Hepatocyte (in vitro differentiated cells): Measurements from ENCODE around the gene OR3A2. TPM values are rescaled to one million over a fixed set of nuclear protein-coding genes. Genes with fewer than 3 reads are reported as not detected.
"Not testable (repeated sequence)": the region's sequence is repeated elsewhere in the genome, so short reads cannot be mapped to it uniquely, and the experiment has no call there.

Experiments used
- DNase-seq: peaks from one replicate; pipeline ENCODE4 v3.0.0-alpha.2; 2016; ENCODE audit warnings: low spot score
- H2AFZ ChIP-seq: fragments of 200-600 bp; sonication (generic); 2 replicates; pipeline ENCODE4 v1.6.0; 2016; ENCODE audit warnings: antibody characterized with exemption, mild to moderate bottlenecking
- H3K27ac ChIP-seq: fragments of 200-600 bp; sonication (generic); 2 replicates; pipeline ENCODE4 v1.5.1; 2016; ENCODE audit warnings: mild to moderate bottlenecking
- H3K27me3 ChIP-seq: fragments of 200-600 bp; sonication (generic); 2 replicates; pipeline ENCODE4 v1.6.1; 2016
- H3K36me3 ChIP-seq: fragments of 200-600 bp; sonication (generic); replicated peaks from 2 replicates; pipeline ENCODE4 v1.5.1; 2016; ENCODE audit warnings: low read depth; ENCODE audit not compliant: insufficient read depth
- H3K4me1 ChIP-seq: fragments of 200-600 bp; sonication (generic); 2 replicates; pipeline ENCODE4 v1.5.1; 2016; ENCODE audit warnings: mild to moderate bottlenecking, moderate library complexity; ENCODE audit not compliant: insufficient read depth
- H3K4me2 ChIP-seq: fragments of 200-600 bp; sonication (generic); 2 replicates; pipeline ENCODE4 v1.6.0; 2016
- H3K4me3 ChIP-seq: fragments of 200-600 bp; sonication (generic); 2 replicates; pipeline ENCODE4 v1.5.1; 2016; ENCODE audit warnings: mild to moderate bottlenecking
- H3K79me2 ChIP-seq: fragments of 200-600 bp; sonication (generic); 2 replicates; pipeline ENCODE4 v1.6.0; 2017; ENCODE audit warnings: mild to moderate bottlenecking
- H3K9me2 ChIP-seq: fragments of 200-600 bp; sonication (generic); replicated peaks from 2 replicates; pipeline ENCODE4 v1.6.0; 2017; ENCODE audit warnings: mild to moderate bottlenecking; ENCODE audit not compliant: insufficient read depth
- H3K9me3 ChIP-seq: fragments of 200-600 bp; sonication (generic); 2 replicates; pipeline ENCODE4 v1.5.1; 2016; ENCODE audit warnings: low read depth, mild to moderate bottlenecking
- H4K20me1 ChIP-seq: fragments of 200-600 bp; sonication (generic); 2 replicates; pipeline ENCODE4 v1.6.0; 2016; ENCODE audit warnings: mild to moderate bottlenecking; ENCODE audit not compliant: insufficient read depth, poor library complexity, severe bottlenecking
- EZH2 ChIP-seq: fragments of 200-600 bp; sonication (generic); IDR thresholded peaks from 2 replicates; pipeline ENCODE4 v1.6.1; 2016; ENCODE audit warnings: antibody characterized with exemption, mild to moderate bottlenecking, borderline replicate concordance
- EZH2phosphoT487 ChIP-seq: fragments of 200-600 bp; sonication (generic); IDR thresholded peaks from one replicate; pipeline ENCODE4 v1.6.1; 2018; ENCODE audit warnings: antibody characterized with exemption, mild to moderate bottlenecking, low read depth, moderate library complexity; ENCODE audit not compliant: unreplicated experiment, severe bottlenecking
- WGBS: methylation state at CpG from one replicate; pipeline ENCODE4 v1.1.6; 2016; ENCODE audit warnings: low lambda C conversion rate; ENCODE audit errors: missing lambda C conversion rate; 5-methylcytosine and 5-hydroxymethylcytosine counted together
- polyA plus RNA-seq: library from polyadenylated mRNA; unstranded; fragments of >200 nt; fragmentation: Nextera tagmentation; extraction: Ambion mirVana; gene quantifications from 2 replicates; pipeline ENCODE4 v1.2.1, GENCODE V29; 2016
- total RNA-seq: library from RNA; depleted of rRNA; stranded (reverse); fragments of >200 nt; gene quantifications from 2 replicates; pipeline ENCODE4 v1.2.3, GENCODE V29; 2014
- TF ChIP-seq, protein P1 (sequence below): fragments of 200-600 bp; sonication (generic); IDR thresholded peaks from 2 replicates; pipeline ENCODE4 v1.5.1; 2016; ENCODE audit warnings: antibody characterized with exemption, mild to moderate bottlenecking; ENCODE audit not compliant: poor library complexity

Gene OR3A2
- total and polyA plus RNA-seq, 2 experiments from 2014 or later = not detected

DNA sequence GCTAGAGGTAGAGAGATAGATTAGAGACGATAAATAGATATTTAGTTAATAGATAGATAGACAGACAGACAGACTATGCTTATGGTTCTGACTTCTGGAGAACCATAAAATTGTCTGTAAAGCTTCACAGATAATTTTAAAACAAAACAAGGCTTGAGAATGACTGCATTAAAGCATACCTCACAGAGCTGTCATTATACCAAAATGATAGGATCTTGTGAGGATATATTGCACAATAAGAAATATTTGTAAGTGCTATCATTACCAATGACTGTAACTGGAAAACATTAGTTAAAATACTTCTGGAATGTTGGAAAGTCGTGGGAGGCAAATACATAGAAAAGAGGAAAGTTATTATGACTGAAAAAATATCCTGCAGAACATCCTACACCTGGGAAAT lies 15.7 kb upstream of the OR3A2 start:
- TF ChIP-seq EZH2phosphoT487 = no peak
- TF ChIP-seq EZH2 = no peak
- TF ChIP-seq, protein P1, sequence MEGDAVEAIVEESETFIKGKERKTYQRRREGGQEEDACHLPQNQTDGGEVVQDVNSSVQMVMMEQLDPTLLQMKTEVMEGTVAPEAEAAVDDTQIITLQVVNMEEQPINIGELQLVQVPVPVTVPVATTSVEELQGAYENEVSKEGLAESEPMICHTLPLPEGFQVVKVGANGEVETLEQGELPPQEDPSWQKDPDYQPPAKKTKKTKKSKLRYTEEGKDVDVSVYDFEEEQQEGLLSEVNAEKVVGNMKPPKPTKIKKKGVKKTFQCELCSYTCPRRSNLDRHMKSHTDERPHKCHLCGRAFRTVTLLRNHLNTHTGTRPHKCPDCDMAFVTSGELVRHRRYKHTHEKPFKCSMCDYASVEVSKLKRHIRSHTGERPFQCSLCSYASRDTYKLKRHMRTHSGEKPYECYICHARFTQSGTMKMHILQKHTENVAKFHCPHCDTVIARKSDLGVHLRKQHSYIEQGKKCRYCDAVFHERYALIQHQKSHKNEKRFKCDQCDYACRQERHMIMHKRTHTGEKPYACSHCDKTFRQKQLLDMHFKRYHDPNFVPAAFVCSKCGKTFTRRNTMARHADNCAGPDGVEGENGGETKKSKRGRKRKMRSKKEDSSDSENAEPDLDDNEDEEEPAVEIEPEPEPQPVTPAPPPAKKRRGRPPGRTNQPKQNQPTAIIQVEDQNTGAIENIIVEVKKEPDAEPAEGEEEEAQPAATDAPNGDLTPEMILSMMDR = no peak
- H3K27ac ChIP-seq = no peak overlapping the region
- DNase-seq = no peak
- H3K27me3 ChIP-seq = no peaks in the 10 kb centered on the region
- no peaks in the 10 kb centered on the region for H3K9me2 ChIP-seq
- no peak overlapping the region for H3K4me3 ChIP-seq
- no peak overlapping the region for H3K4me2 ChIP-seq
- H2AFZ ChIP-seq = no peak overlapping the region
- no peaks in the 10 kb centered on the region for H3K79me2 ChIP-seq
- no peaks in the 10 kb centered on the region for H4K20me1 ChIP-seq
- H3K9me3 ChIP-seq = no peaks in the 10 kb centered on the region
- H3K4me1 ChIP-seq = no peaks in the 10 kb centered on the region
- WGBS = 58% methylated on average over 2 of the region's 2 CpGs
- H3K36me3 ChIP-seq = no peaks in the 10 kb centered on the region

DNA sequence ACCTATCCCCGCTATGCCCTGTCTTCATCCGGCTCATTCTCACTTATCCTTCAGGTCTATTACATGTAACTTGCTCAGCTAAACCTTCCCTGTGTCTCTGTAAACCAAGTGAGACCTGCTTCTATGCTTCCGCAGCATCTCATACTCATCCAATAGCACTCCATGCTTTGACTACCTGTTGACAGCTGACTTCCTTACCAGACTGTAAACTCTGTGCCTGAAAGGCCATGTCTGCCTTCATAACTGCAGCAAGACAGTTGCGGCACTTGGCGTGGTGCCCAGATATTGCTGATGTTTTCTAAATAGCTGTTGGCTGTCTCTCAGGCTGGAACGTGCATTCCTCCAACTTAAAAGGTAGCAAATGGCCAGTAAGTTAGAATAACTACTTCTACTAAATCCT lies 13.9 kb upstream of the OR3A2 start:
- no peak overlapping the region for H3K4me3 ChIP-seq
- no peaks in the 10 kb centered on the region for H3K4me1 ChIP-seq
- no peaks in the 10 kb centered on the region for H3K27me3 ChIP-seq
- no peaks in the 10 kb centered on the region for H4K20me1 ChIP-seq
- H3K9me3 ChIP-seq = no peaks in the 10 kb centered on the region
- H3K36me3 ChIP-seq = no peaks in the 10 kb centered on the region
- TF ChIP-seq, protein P1 = no peak
- no peak for TF ChIP-seq EZH2
- TF ChIP-seq EZH2phosphoT487 = no peak
- H2AFZ ChIP-seq = no peak overlapping the region
- no peak overlapping the region for H3K27ac ChIP-seq
- no peaks in the 10 kb centered on the region for H3K9me2 ChIP-seq
- DNase-seq = no peak
- no peak overlapping the region for H3K4me2 ChIP-seq
- H3K79me2 ChIP-seq = no peaks in the 10 kb centered on the region
- WGBS = 69% methylated on average over 6 of the region's 6 CpGs

DNA sequence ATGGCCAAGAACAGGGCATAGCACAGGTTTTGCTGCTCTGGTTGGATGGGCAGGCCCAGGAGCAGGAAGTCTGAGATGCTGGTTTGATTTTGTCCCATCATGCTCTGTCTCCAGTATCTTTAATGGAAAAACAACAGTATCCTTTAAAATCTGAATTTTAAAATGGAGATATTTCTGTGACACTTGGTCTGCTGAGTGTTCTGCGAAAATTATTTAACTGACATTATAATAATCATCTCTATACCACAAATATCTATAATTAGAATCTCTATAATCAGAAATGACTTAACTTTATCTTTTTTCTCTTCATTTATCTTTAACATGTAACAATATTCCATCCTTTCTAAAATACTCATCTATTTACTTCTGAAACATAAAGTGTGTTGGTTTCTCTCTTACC lies 12.2 kb upstream of the OR3A2 start, which contains the start of gene OR1E1:
OR1E1 (minus strand) TSS at position 101 of the 400 bp plus-strand sequence; CDS start at position 101, 0 bp downstream.
- Histone ChIP-seq H2AFZ (no peak within 1 kb of the TSS), H3K27ac (no peak within 1 kb of the TSS), H3K9me3 (no peaks in the 10 kb centered on the region), H3K4me2 (no peak within 1 kb of the TSS), H3K4me3 (no peak within 1 kb of the TSS), H4K20me1 (no peaks in the 10 kb centered on the region), H3K4me1 (no peaks in the 10 kb centered on the region), H3K79me2 (no peaks in the 10 kb centered on the region), H3K27me3 (no peaks in the 10 kb centered on the region), H3K9me2 (no peaks in the 10 kb centered on the region), H3K36me3 (no peaks in the 10 kb centered on the region)
- WGBS = 67% methylated on average over 1 of the region's 1 CpG
- TF ChIP-seq EZH2phosphoT487 (no peak), EZH2 (no peak)
- TF ChIP-seq, protein P1 = no peak
- no peak for DNase-seq

DNA sequence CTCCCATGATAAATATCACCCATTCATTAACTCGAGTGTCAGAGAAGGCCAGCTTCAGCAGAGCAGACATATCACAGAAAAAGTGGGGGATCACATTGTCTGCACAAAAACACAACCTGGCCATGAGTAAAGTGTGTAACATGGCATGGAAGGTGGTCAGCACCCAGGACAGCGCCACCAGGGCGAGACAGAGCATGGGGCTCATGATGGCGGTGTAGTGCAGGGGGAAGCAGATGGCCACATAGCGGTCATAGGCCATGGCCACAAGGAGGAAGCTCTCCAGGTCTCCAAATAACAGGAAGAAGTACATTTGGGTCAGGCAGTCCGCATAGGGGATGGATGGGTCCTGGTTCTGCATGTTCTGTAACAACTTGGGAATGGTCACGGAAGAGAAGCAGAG lies 11.7 kb upstream of the OR3A2 start:
- H2AFZ ChIP-seq, DNase-seq, H3K4me3 ChIP-seq, H3K27me3 ChIP-seq, H3K9me3 ChIP-seq, H3K79me2 ChIP-seq, H3K4me2 ChIP-seq, H3K36me3 ChIP-seq, H4K20me1 ChIP-seq, H3K4me1 ChIP-seq, H3K9me2 ChIP-seq, H3K27ac ChIP-seq: not testable (repeated sequence)
- 55% methylated on average over 7 of the region's 7 CpGs for WGBS
